Smooth muscle cell (in vitro differentiated cells): Measurements from ENCODE around the gene COL17A1. TPM values are rescaled to one million over a fixed set of nuclear protein-coding genes. Genes with fewer than 3 reads are reported as not detected.

Experiments used
- DNase-seq: peaks from one replicate; lab custom pipeline; 2025; ENCODE audit not compliant: unreplicated experiment; lab: John Stamatoyannopoulos, UW
- H2AFZ ChIP-seq: fragments of 200-600 bp; sonication (generic); 2 replicates; pipeline ENCODE4 v1.6.0; 2016; ENCODE audit warnings: antibody characterized with exemption, low read depth, mild to moderate bottlenecking
- H3F3A ChIP-seq: fragments of 200-600 bp; sonication (generic); 2 replicates; pipeline ENCODE4 v1.6.0; 2017; ENCODE audit warnings: antibody characterized with exemption, low read depth
- H3K27ac ChIP-seq: fragments of 200-600 bp; sonication (generic); 2 replicates; pipeline ENCODE4 v1.5.1; 2016; ENCODE audit warnings: low read depth, mild to moderate bottlenecking
- H3K27me3 ChIP-seq: fragments of 200-600 bp; sonication (generic); 2 replicates; pipeline ENCODE4 v1.6.1; 2016; ENCODE audit warnings: low read depth, mild to moderate bottlenecking
- H3K36me3 ChIP-seq: fragments of 200-600 bp; sonication (generic); 2 replicates; pipeline ENCODE4 v1.5.1; 2016; ENCODE audit warnings: low read depth
- H3K4me1 ChIP-seq: fragments of 200-600 bp; sonication (generic); 2 replicates; pipeline ENCODE4 v1.5.1; 2016; ENCODE audit warnings: low read depth
- H3K4me2 ChIP-seq: fragments of 200-600 bp; sonication (generic); 2 replicates; pipeline ENCODE4 v1.6.0; 2016; ENCODE audit warnings: mild to moderate bottlenecking
- H3K4me3 ChIP-seq: fragments of 200-600 bp; sonication (generic); 2 replicates; pipeline ENCODE4 v1.5.1; 2016; ENCODE audit warnings: mild to moderate bottlenecking
- H3K79me2 ChIP-seq: fragments of 200-600 bp; sonication (generic); 2 replicates; pipeline ENCODE4 v1.6.0; 2016; ENCODE audit warnings: low read depth, mild to moderate bottlenecking
- H3K9ac ChIP-seq: fragments of 200-600 bp; sonication (generic); 2 replicates; pipeline ENCODE4 v1.6.0; 2016; ENCODE audit warnings: low read depth
- H3K9me3 ChIP-seq: fragments of 200-600 bp; sonication (generic); replicated peaks from 2 replicates; pipeline ENCODE4 v1.5.1; 2016; ENCODE audit warnings: low read depth
- H4K20me1 ChIP-seq: fragments of 200-600 bp; sonication (generic); 2 replicates; pipeline ENCODE4 v1.6.0; 2016; ENCODE audit warnings: low read depth
- CTCF ChIP-seq: fragments of 200-600 bp; sonication (generic); IDR thresholded peaks from 2 replicates; pipeline ENCODE4 v1.5.1; 2017; ENCODE audit warnings: borderline replicate concordance, mild to moderate bottlenecking, antibody characterized with exemption; ENCODE audit not compliant: insufficient read depth, poor library complexity, severe bottlenecking
- WGBS: methylation state at CpG from one replicate; pipeline ENCODE4 v1.1.7; 2016; ENCODE audit warnings: low lambda C conversion rate; 5-methylcytosine and 5-hydroxymethylcytosine counted together
- polyA plus RNA-seq: library from polyadenylated mRNA; unstranded; fragments of >200 nt; fragmentation: Nextera tagmentation; extraction: Ambion mirVana; gene quantifications from 2 replicates; pipeline ENCODE4 v1.2.1, GENCODE V29; 2016
- total RNA-seq: library from RNA; depleted of rRNA; stranded (reverse); fragments of >200 nt; gene quantifications from 2 replicates; pipeline ENCODE4 v1.2.3, GENCODE V29; 2014

Gene COL17A1
- total and polyA plus RNA-seq, 2 experiments from 2014 or later, result 31.5 to 150 TPM

DNA sequence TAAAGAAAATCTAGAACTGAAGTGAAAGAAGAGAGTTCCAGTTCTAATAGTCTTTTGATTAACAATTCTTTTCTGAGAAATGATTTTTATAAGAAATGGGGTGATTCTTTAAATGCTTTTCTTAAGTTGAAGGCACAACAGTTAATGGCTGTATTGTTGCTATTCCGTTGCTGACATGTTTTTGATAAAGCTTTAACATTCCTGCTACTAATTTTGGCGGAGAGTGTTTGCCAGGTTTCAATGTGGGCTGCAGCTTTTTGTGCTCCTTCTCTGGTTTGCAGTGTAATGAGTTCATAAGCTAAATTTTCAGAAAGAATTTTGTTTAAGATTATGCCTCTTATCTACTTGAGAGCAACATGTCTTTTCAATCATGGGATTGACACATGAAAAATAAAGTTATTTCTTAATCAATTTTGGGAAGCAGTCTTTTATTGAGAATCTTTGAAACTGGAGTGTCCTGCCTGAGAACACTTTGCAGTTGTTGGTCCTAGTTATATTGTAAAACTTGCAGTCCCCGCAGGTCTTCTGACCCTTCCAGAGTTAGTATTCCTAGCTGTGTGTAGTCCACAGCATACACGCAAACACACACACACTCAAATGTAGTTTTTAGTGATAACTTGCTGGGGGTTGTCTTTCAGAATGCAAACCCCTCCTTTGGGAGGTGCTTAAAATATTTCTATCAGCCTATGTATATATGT is 56.7 kb downstream of the COL17A1 start:
- Histone ChIP-seq H3F3A (no peaks in the 10 kb centered on the region), H3K4me2 (no peak overlapping the region), H3K4me1 (peaks cover 4% of the 10 kb centered on the region), H3K9ac (no peak overlapping the region), H4K20me1 (peaks cover 8% of the 10 kb centered on the region), H3K27ac (no peak overlapping the region), H3K36me3 (peaks cover 10% of the 10 kb centered on the region), H3K4me3 (no peak overlapping the region), H3K9me3 (no peaks in the 10 kb centered on the region), H3K79me2 (no peaks in the 10 kb centered on the region), H3K27me3 (no peaks in the 10 kb centered on the region), H2AFZ (no peak overlapping the region)
- no peak for DNase-seq
- 98% methylated on average over 4 of the region's 4 CpGs for WGBS
- TF ChIP-seq CTCF, result no peak

DNA sequence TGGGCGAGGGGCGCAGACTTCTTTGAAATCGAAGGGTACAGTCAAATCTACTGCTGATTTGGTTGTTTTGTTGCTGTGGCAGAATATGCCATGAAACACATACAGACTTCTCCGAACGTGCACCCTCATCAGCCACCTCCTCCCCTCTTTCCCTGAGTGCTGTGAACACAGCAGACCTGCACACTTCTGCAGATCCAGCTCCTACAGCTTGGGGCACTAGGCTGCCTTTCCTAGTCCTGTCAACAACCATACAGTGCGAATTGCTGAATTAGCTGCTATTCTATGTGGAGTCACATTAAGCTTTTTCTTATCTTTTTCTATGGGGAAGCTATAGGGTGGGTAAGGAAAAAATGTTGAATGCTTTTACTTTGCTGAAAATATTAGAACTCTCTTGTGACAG is 57.5 kb downstream of the COL17A1 start:
- H3K4me3 ChIP-seq, result no peak overlapping the region
- peaks cover 16% of the 10 kb centered on the region for H3K36me3 ChIP-seq
- 88% methylated on average over 6 of the region's 6 CpGs for WGBS
- no peak for DNase-seq
- H3K27ac ChIP-seq, result no peak overlapping the region
- peak; percentile 23 for TF ChIP-seq CTCF
- H3K79me2 ChIP-seq, result no peaks in the 10 kb centered on the region
- no peaks in the 10 kb centered on the region for H3K27me3 ChIP-seq
- no peak overlapping the region for H3K4me2 ChIP-seq
- H2AFZ ChIP-seq, result no peak overlapping the region
- peaks cover 8% of the 10 kb centered on the region for H4K20me1 ChIP-seq
- no peaks in the 10 kb centered on the region for H3F3A ChIP-seq
- no peak overlapping the region for H3K9ac ChIP-seq
- H3K9me3 ChIP-seq, result no peaks in the 10 kb centered on the region
- peaks cover 4% of the 10 kb centered on the region for H3K4me1 ChIP-seq

DNA sequence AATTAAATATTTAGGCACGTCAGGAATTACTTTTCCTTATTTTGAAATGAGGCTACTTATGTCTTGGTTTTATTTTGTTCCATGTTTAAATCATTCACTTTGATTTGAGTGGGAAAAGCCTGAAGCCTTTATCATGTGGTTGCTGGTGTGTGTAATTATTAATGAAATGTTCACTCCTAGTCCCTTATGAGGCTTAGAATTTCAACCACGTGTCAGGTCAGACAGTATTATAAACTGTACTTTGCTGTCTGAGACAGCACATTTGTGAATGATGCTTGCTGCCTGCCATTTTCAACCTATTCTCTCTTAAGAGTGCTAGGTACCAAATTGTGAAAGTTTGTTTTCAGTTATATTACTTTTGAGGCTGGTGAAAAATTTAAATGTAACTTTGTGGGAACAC is 58.9 kb downstream of the COL17A1 start:
- Histone ChIP-seq H3F3A (no peaks in the 10 kb centered on the region), H3K79me2 (no peaks in the 10 kb centered on the region), H3K4me2 (no peak overlapping the region), H3K27ac (no peak overlapping the region), H3K4me1 (no peaks in the 10 kb centered on the region), H3K9me3 (no peaks in the 10 kb centered on the region), H3K4me3 (no peak overlapping the region), H3K9ac (no peak overlapping the region), H4K20me1 (peaks cover 8% of the 10 kb centered on the region), H2AFZ (no peak overlapping the region), H3K27me3 (no peaks in the 10 kb centered on the region), H3K36me3 (peaks cover 18% of the 10 kb centered on the region)
- no peak for DNase-seq
- 98% methylated on average over 2 of the region's 2 CpGs for WGBS
- no peak for TF ChIP-seq CTCF

- H3K36me3 ChIP-seq, result peaks cover 15% of the 10 kb centered on the region
- H3K9me3 ChIP-seq, result no peaks in the 10 kb centered on the region
- no peak overlapping the region for H3K4me3 ChIP-seq
- no peaks in the 10 kb centered on the region for H3F3A ChIP-seq
- H3K27ac ChIP-seq, result no peak overlapping the region
- no peaks in the 10 kb centered on the region for H3K79me2 ChIP-seq
- no peak overlapping the region for H3K9ac ChIP-seq
- H3K4me2 ChIP-seq, result no peak overlapping the region
- no peak for DNase-seq
- peaks cover 8% of the 10 kb centered on the region for H4K20me1 ChIP-seq
- no peaks in the 10 kb centered on the region for H3K4me1 ChIP-seq
- no peaks in the 10 kb centered on the region for H3K27me3 ChIP-seq
- WGBS, result 94% methylated on average over 5 of the region's 5 CpGs
- no peak overlapping the region for H2AFZ ChIP-seq
- TF ChIP-seq CTCF, result no peak
Observed at GRCh38 chr10:104025524-104025923, 60.2 kb downstream of the COL17A1 start.
